ENCODE data around the gene NEXN. TPM values are rescaled to one million over a fixed set of nuclear protein-coding genes. Genes with fewer than 3 reads are reported as not detected.

NEXN gene
- total RNA-seq, 1 donor from 2014 or later: under 0.01 TPM

Other genes starting within 250 kb of the NEXN start
- gene ZZZ3, start 206.0 kb upstream of the NEXN start, total RNA-seq: 134 TPM
- gene USP33, start 128.8 kb upstream of the NEXN start, total RNA-seq: 259 TPM
- 24.1 TPM for gene MIGA1, start 109.0 kb upstream of the NEXN start, total RNA-seq
- gene FUBP1, start 90.4 kb downstream of the NEXN start, total RNA-seq: 345 TPM
- gene DNAJB4, start 116.3 kb downstream of the NEXN start, total RNA-seq: 30.6 TPM
- gene GIPC2, start 157.3 kb downstream of the NEXN start, total RNA-seq: 0.41 TPM